Amygdala (tissue), 56 donors: ENCODE measurements around the gene TCF23.

ENCODE experiments used
- DNase-seq, 56 donors: peaks; one replicate each; lab custom pipeline; 2025; lab: John Stamatoyannopoulos, UW

TCF23 gene

GRCh38 chr2:27127883-27128667, 20.7 kb upstream of the TCF23 start:
- DNase-seq: no peak

GRCh38 chr2:27128668-27129571, 19.9 kb upstream of the TCF23 start:
- no peak for DNase-seq

- no peak for DNase-seq
Observed at GRCh38 chr2:27130396-27130795, 18.4 kb upstream of the TCF23 start.

- no peak for DNase-seq
Observed at GRCh38 chr2:27131429-27131828, 17.4 kb upstream of the TCF23 start.

GRCh38 chr2:27133195-27133875, 15.5 kb upstream of the TCF23 start:
- DNase-seq: peak in 1 of 56 donors; percentile 29

GRCh38 chr2:27133905-27134780, 14.7 kb upstream of the TCF23 start, which contains the start of gene PREB:
PREB (minus strand) TSS chr2:27134636; CDS start chr2:27134421, 215 bp downstream.
- DNase-seq: peak; percentile 74 to 98 (median 91)

GRCh38 chr2:27134781-27135477, 13.9 kb upstream of the TCF23 start:
- DNase-seq: no peak

- DNase-seq: no peak
Observed at GRCh38 chr2:27135478-27135955, 13.3 kb upstream of the TCF23 start.

- DNase-seq: no peak
Observed at GRCh38 chr2:27136751-27137150, 12.1 kb upstream of the TCF23 start.

- DNase-seq: no peak
Observed at GRCh38 chr2:27137322-27137935, 11.4 kb upstream of the TCF23 start.

GRCh38 chr2:27138111-27138510, 10.7 kb upstream of the TCF23 start:
- DNase-seq: no peak

GRCh38 chr2:27139310-27139709, 9.5 kb upstream of the TCF23 start, which contains the start of gene PRR30:
PRR30 (minus strand) TSS chr2:27139410; CDS start chr2:27138329, 1,081 bp downstream.
- no peak for DNase-seq

GRCh38 chr2:27143285-27143684, 5.5 kb upstream of the TCF23 start:
- DNase-seq: no peak

- no peak for DNase-seq
Observed at GRCh38 chr2:27145682-27146081, 3.1 kb upstream of the TCF23 start.

GRCh38 chr2:27147935-27148334, 869 bp upstream of the TCF23 start:
- no peak for DNase-seq

GRCh38 chr2:27149570-27150405, 984 bp downstream of the TCF23 start:
- DNase-seq: no peak

- DNase-seq: peak in 3 of 56 donors; percentile 6 to 28 (median 10)
Observed at GRCh38 chr2:27150639-27151230, 1.9 kb downstream of the TCF23 start.
